IPS-18a (cell line): ENCODE measurements around the gene PTPA.
"Not testable (repeated sequence)": the region's sequence is repeated elsewhere in the genome, so short reads cannot be mapped to it uniquely, and the experiment has no call there.

Experiments
- H3K27ac ChIP-seq: one replicate; pipeline ENCODE4 v1.5.1; 2013; ENCODE audit warnings: low read length
- H3K27me3 ChIP-seq: one replicate; pipeline ENCODE4 v1.6.1; 2013; ENCODE audit warnings: mild to moderate bottlenecking, low read length; ENCODE audit not compliant: control insufficient read depth, insufficient read depth
- H3K36me3 ChIP-seq: one replicate; pipeline ENCODE4 v1.6.1; 2013; ENCODE audit warnings: low read depth, low read length; ENCODE audit not compliant: control insufficient read depth
- H3K4me1 ChIP-seq: one replicate; pipeline ENCODE4 v1.6.1; 2013; ENCODE audit warnings: low read depth, low read length; ENCODE audit not compliant: control insufficient read depth
- H3K4me3 ChIP-seq: one replicate; pipeline ENCODE4 v1.5.1; 2013; ENCODE audit warnings: low read length
- H3K9ac ChIP-seq: one replicate; pipeline ENCODE4 v1.6.1; 2013; ENCODE audit warnings: mild to moderate bottlenecking, low read length, moderate library complexity
- H3K9me3 ChIP-seq: one replicate; pipeline ENCODE4 v1.6.1; 2013; ENCODE audit warnings: low read depth, low read length; ENCODE audit not compliant: control insufficient read depth

PTPA gene

DNA sequence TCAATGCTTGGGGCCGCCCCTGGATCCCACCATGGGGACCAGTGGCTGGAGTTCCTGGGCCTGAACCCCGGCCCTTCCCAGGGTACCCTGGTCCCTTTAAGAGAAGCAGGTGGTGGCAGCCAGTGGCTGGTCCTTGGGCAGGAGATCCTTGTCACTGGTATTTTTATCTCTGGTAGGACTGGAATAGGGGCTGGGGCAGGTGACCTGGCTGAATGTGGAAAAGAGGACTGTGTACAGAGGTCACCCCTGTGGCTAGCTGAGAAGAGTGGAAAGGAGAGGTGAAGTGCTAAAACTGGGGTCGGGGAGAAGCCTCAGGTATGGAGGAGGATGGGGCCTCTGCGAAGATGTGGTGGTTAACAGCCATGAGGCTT is 7.6 kb upstream of the PTPA start:
- no peak overlapping the region for H3K9ac ChIP-seq
- no peaks in the 10 kb centered on the region for H3K36me3 ChIP-seq
- no peaks in the 10 kb centered on the region for H3K4me1 ChIP-seq
- H3K4me3 ChIP-seq = no peak overlapping the region
- H3K27me3 ChIP-seq = no peaks in the 10 kb centered on the region
- no peak overlapping the region for H3K27ac ChIP-seq
- H3K9me3 ChIP-seq = no peaks in the 10 kb centered on the region

GRCh38 chr9:129104051-129104450 is 7.2 kb upstream of the PTPA start:
- Histone ChIP-seq H3K9ac (no peak overlapping the region), H3K9me3 (no peaks in the 10 kb centered on the region), H3K36me3 (no peaks in the 10 kb centered on the region), H3K4me3 (no peak overlapping the region), H3K4me1 (no peaks in the 10 kb centered on the region), H3K27me3 (peaks cover 3% of the 10 kb centered on the region), H3K27ac (no peak overlapping the region)

GRCh38 chr9:129105857-129106694 is 5.1 kb upstream of the PTPA start:
- Histone ChIP-seq H3K36me3 (no peaks in the 10 kb centered on the region), H3K4me3 (no peak overlapping the region), H3K9ac (no peak overlapping the region), H3K27ac (no peak overlapping the region), H3K9me3 (no peaks in the 10 kb centered on the region), H3K4me1 (no peaks in the 10 kb centered on the region), H3K27me3 (peaks cover 15% of the 10 kb centered on the region)

DNA sequence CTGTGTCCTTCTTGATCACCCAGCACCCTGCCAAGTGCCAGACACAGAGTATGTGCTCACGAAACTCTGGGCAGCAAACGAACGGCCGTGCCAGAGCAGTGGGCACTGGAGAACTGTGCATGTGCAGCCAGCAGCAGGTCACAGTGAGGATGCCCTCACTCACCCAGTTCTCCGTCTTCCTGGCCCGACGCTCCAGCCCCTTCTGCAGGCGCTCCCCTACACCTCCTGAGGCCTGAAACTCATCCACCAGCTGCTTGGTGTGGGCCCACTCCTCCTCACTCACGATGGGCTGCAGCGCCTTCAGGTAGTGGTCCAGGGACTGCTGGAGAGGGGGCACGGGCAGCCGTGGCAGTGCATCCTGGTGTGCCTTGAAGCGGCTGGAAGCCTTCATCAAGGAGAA is 3.6 kb upstream of the PTPA start:
- Histone ChIP-seq H3K27ac (no peak overlapping the region), H3K27me3 (peaks cover 15% of the 10 kb centered on the region), H3K4me3 (no peak overlapping the region)

DNA sequence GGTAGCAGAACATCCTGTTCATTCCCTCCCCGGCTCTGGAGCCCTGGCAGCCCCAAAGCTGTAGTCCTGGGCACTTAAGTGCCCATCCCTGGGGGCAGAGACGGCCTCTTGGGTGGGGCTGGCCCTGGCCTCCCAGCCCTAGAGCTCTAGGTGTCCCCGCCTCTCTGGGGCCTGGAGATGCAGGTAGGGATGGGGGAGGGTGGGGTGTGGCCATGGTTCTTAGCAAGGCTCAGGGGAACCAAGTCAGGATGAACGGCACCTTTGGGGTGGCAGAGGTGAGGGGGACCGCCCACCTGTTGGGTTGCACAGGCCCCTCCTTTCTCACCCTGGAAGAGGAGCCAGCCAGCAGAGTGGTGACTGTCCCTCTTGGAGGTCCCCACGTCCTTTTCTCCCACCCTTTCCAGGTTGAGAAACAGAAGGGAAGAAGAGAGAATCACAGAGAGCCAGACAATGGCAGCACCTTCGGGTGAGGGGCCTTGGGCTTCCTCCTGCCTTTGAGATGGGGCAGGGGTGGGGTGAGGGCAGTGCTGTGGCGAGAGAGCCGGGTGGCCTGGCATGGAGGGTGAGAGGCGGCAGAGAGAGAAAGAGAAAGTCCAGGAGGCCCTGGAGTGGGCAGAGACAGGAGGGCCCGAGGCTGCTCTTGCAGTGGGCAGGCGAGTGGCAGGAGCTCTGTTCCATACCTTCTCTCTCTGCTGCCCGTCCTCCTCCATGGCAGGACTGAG is 3.0 kb upstream of the PTPA start:
- Histone ChIP-seq H3K9ac (no peak overlapping the region), H3K9me3 (no peaks in the 10 kb centered on the region), H3K27ac (no peak overlapping the region), H3K27me3 (peaks cover 15% of the 10 kb centered on the region), H3K4me3 (no peak overlapping the region), H3K4me1 (no peaks in the 10 kb centered on the region), H3K36me3 (no peaks in the 10 kb centered on the region)

More for the DNA sequence above, 3.6 kb upstream of the PTPA start:
- Histone ChIP-seq H3K4me1 (no peaks in the 10 kb centered on the region), H3K36me3 (no peaks in the 10 kb centered on the region), H3K9ac (no peak overlapping the region), H3K9me3 (no peaks in the 10 kb centered on the region)

DNA sequence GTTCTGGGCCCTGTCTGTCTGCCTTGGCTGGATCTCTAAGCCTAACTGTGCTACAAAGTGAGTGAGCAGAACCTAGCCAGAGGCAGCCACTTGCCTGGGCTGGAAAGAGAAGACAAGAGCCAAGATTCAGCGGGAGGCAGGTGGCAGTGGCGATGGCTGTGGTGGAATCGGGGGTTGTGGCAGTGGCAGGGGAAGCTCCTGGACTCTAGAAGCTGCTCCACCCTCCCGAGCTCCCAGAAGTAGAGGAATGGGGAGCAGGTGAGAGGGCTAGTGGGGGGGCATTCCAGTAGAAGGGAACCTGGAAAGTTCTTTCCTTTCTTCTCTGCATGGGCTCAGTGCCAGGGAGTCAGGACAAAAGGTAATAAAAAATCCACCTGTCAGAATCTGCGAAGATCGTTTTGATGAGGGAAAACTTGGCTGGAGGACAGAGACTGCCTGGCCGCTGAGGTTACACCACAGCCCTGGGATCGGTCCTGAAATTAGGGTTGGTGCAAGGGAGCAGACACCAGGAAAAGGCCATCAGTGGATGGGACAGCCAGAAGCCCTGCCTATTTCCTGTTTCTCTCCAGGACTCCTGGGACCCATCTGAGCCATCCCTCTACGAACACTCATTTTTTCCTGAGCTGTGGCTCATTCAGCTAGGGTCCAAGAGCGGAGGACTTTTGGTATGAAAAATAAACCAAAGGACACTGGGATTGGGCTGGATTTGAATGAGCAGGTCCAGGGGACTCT is 2.2 kb upstream of the PTPA start:
- Histone ChIP-seq H3K4me3 (no peak overlapping the region), H3K4me1 (no peaks in the 10 kb centered on the region), H3K9ac (no peak overlapping the region), H3K9me3 (no peaks in the 10 kb centered on the region), H3K27ac (no peak overlapping the region), H3K27me3 (peaks cover 15% of the 10 kb centered on the region), H3K36me3 (no peaks in the 10 kb centered on the region)

- Histone ChIP-seq H3K4me3 (no peak overlapping the region), H3K27ac (no peak overlapping the region)
Measured at GRCh38 chr9:129109537-129109903, 1.7 kb upstream of the PTPA start.

DNA sequence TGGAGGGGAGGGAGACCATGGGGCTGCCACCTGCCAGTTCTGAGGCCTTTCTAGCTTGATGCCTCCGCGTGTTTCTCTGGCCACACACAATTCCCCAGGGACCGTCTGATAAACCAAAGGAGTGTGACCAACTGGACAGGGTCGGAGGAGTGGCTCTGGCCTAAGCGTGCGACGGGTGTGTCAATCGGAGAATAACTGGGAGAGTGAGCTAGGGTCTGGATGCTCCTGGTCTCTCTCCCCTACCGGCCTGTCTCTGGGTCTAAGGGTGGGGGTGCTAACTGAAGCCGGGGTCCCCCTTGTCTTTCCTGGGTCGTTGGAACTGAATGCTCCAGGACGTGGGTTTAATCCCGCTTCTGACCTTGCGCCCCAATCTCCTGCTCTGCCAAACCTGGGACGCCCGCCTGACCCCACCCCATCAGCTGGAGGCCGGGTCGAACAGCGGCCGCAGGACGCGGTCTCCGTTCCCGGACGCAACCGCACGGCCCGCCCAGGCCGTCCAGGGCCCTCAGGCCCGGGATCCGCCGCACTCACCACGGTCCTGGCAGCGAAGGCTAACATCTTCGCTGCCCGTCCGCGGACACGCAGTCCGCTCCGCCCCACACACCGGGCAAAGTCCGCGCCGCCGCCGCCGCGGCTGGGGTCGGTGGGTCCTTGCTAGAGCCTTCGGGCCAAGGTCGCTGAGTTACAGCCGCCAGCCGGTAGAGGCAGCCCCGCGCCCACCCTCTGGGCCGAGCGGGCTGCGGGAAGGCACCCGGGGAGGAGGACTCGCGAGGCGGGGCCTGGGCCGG is 1.1 kb upstream of the PTPA start:
- H3K27ac ChIP-seq = no peak overlapping the region
- H3K27me3 ChIP-seq = peaks cover 15% of the 10 kb centered on the region
- H3K4me3 ChIP-seq = peak overlapping the region; percentile 86
- H3K36me3 ChIP-seq = no peaks in the 10 kb centered on the region
- H3K9ac ChIP-seq = peak overlapping the region; percentile 2
- no peaks in the 10 kb centered on the region for H3K9me3 ChIP-seq
- H3K4me1 ChIP-seq = no peaks in the 10 kb centered on the region

More at GRCh38 chr9:129109537-129109903, 1.7 kb upstream of the PTPA start:
- Histone ChIP-seq H3K4me1 (no peaks in the 10 kb centered on the region), H3K9me3 (no peaks in the 10 kb centered on the region), H3K9ac (no peak overlapping the region), H3K36me3 (no peaks in the 10 kb centered on the region), H3K27me3 (peaks cover 15% of the 10 kb centered on the region)

GRCh38 chr9:129111528-129112151 is 425 bp downstream of the PTPA start:
- no peaks in the 10 kb centered on the region for H3K4me1 ChIP-seq
- H3K27ac ChIP-seq = peak overlapping the region; percentile 83
- H3K9me3 ChIP-seq = no peaks in the 10 kb centered on the region
- no peaks in the 10 kb centered on the region for H3K36me3 ChIP-seq
- H3K27me3 ChIP-seq = peaks cover 15% of the 10 kb centered on the region
- peak overlapping the region; percentile 91 for H3K9ac ChIP-seq
- peak overlapping the region; percentile 86 for H3K4me3 ChIP-seq

DNA sequence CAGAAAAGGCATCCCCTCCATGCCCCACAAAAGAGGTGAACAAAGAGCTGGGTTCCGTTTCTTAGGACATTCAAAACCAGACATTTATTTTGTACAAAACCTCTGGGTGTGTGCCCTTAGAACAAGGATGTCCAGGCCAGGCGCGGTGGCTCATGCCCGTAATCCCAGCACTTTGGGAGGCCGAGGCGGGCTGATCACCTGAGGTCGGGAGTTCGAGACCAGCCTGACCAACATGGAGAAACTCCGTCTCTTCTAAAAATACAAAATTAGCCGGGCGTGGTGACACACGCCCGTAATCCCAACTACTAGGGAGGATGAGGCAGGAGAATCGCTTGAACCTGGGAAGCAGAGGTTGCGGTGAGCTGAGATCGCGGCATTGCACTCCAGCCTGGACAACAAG is 1.3 kb downstream of the PTPA start:
- not testable (repeated sequence) for H3K36me3 ChIP-seq, H3K9me3 ChIP-seq, H3K27ac ChIP-seq, H3K4me1 ChIP-seq
- Histone ChIP-seq H3K4me3 (peak overlapping the region; percentile 86), H3K9ac (peak overlapping the region; percentile 91), H3K27me3 (peaks cover 15% of the 10 kb centered on the region)
